Measurements from ENCODE around the gene AACS. TPM values are rescaled to one million over a fixed set of nuclear protein-coding genes. Genes with fewer than 3 reads are reported as not detected.
"Not testable (repeated sequence)": the region's sequence is repeated elsewhere in the genome, so short reads cannot be mapped to it uniquely, and the experiment has no call there.

Gene AACS
- total RNA-seq, 1 experiment from 2014 or later: 17.8 TPM

DNA sequence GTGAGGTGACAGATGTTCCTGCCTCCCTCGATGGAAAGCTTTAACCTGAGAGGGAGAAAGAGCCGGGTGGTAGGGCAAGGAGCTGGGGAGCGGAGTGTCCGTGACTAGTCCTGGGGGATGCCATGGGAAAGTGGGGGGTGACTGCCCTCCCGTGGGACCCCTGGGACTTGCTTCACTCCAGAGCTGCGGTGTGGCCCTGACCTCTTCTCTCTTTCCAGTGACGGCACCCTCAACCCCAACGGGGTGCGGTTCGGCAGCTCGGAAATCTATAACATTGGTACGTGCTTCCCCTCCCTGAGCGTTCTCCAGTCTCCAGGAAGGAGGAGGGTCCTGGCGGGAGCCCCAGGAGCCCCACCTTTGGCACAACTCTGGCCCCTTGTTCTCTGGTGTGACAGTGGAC is 69.3 kb downstream of the AACS start:
- no peak for DNase-seq
- H3K79me2 ChIP-seq (ENCODE audit: low read length): no peaks in the 10 kb centered on the region
- no peaks in the 10 kb centered on the region for H3K4me1 ChIP-seq (ENCODE audit: low read length)
- no peak overlapping the region for H3K4me3 ChIP-seq (ENCODE audit: low read length)
- H2AFZ ChIP-seq (ENCODE audit: low read length): no peak overlapping the region
- H3K4me2 ChIP-seq (ENCODE audit: low read depth, low read length, poor library complexity, severe bottlenecking): no peak overlapping the region
- H3K27me3 ChIP-seq (ENCODE audit: low read length): no peaks in the 10 kb centered on the region
- no peak overlapping the region for H3K27ac ChIP-seq (ENCODE audit: low read length)
- H3K9me2 ChIP-seq (replicated peaks; ENCODE audit: insufficient read depth, low read length): no peaks in the 10 kb centered on the region
- no peaks in the 10 kb centered on the region for H3K36me3 ChIP-seq (ENCODE audit: insufficient read depth, low read length)
- H4K20me1 ChIP-seq (ENCODE audit: insufficient read depth, low read depth, low read length): no peaks in the 10 kb centered on the region
- no peaks in the 10 kb centered on the region for H3K9me3 ChIP-seq (ENCODE audit: low read length)
- no peak overlapping the region for H3K9ac ChIP-seq (ENCODE audit: low read length)

DNA sequence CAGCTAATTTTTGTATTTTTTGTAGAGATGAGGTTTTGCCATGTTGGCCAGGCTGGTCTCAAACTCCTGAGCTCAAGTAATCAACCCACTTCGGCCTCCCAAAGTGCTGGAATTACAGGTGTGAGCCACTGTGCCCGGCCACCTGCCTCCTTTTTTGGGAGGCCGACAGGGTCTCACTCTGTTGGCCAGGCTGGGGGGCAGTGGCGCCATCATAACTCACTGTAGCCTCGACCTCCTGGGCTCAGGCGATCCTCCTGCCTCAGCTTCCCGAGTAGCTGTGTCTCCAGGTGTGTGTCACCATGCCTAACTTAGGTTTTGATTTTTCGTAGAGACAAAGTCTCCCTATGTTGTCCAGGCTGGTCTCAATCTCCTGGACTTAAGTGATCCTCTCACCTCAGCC is 70.7 kb downstream of the AACS start:
- Histone ChIP-seq H3K9me3 (ENCODE audit: low read length) (no peaks in the 10 kb centered on the region), H3K9ac (ENCODE audit: low read length) (no peak overlapping the region), H3K36me3 (ENCODE audit: insufficient read depth, low read length) (no peaks in the 10 kb centered on the region), H3K9me2 (replicated peaks; ENCODE audit: insufficient read depth, low read length) (no peaks in the 10 kb centered on the region), H4K20me1 (ENCODE audit: insufficient read depth, low read depth, low read length) (no peaks in the 10 kb centered on the region), H3K4me1 (ENCODE audit: low read length) (no peaks in the 10 kb centered on the region), H3K4me2 (ENCODE audit: low read depth, low read length, poor library complexity, severe bottlenecking) (no peak overlapping the region), H3K27me3 (ENCODE audit: low read length) (no peaks in the 10 kb centered on the region), H3K4me3 (ENCODE audit: low read length) (no peak overlapping the region), H3K27ac (ENCODE audit: low read length) (no peak overlapping the region), H2AFZ (ENCODE audit: low read length) (no peak overlapping the region), H3K79me2 (ENCODE audit: low read length) (no peaks in the 10 kb centered on the region)
- DNase-seq: no peak

DNA sequence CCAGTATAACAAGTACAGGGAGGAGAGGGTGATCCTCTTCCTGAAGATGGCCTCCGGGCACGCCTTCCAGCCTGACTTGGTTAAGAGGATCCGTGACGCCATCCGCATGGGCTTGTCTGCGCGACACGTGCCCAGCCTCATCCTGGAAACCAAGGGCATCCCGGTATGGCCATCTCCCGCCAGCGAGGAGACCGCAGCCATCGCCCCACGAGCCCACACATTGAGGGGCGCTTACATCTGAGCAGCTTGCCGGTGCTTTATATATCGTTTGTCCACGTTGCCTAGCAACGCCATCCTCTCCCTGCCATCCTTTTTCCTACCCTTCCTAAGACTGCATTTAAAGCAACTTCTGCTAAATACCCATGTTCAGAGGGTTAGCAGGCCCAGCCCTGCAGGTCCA is 71.5 kb downstream of the AACS start:
- H3K4me1 ChIP-seq (ENCODE audit: low read length): no peaks in the 10 kb centered on the region
- no peak for DNase-seq
- no peak overlapping the region for H3K9ac ChIP-seq (ENCODE audit: low read length)
- H3K4me3 ChIP-seq (ENCODE audit: low read length): no peak overlapping the region
- no peak overlapping the region for H3K4me2 ChIP-seq (ENCODE audit: low read depth, low read length, poor library complexity, severe bottlenecking)
- no peaks in the 10 kb centered on the region for H4K20me1 ChIP-seq (ENCODE audit: insufficient read depth, low read depth, low read length)
- H3K9me3 ChIP-seq (ENCODE audit: low read length): no peaks in the 10 kb centered on the region
- no peaks in the 10 kb centered on the region for H3K36me3 ChIP-seq (ENCODE audit: insufficient read depth, low read length)
- no peak overlapping the region for H2AFZ ChIP-seq (ENCODE audit: low read length)
- H3K79me2 ChIP-seq (ENCODE audit: low read length): no peaks in the 10 kb centered on the region
- no peaks in the 10 kb centered on the region for H3K9me2 ChIP-seq (replicated peaks; ENCODE audit: insufficient read depth, low read length)
- H3K27me3 ChIP-seq (ENCODE audit: low read length): no peaks in the 10 kb centered on the region
- H3K27ac ChIP-seq (ENCODE audit: low read length): no peak overlapping the region

DNA sequence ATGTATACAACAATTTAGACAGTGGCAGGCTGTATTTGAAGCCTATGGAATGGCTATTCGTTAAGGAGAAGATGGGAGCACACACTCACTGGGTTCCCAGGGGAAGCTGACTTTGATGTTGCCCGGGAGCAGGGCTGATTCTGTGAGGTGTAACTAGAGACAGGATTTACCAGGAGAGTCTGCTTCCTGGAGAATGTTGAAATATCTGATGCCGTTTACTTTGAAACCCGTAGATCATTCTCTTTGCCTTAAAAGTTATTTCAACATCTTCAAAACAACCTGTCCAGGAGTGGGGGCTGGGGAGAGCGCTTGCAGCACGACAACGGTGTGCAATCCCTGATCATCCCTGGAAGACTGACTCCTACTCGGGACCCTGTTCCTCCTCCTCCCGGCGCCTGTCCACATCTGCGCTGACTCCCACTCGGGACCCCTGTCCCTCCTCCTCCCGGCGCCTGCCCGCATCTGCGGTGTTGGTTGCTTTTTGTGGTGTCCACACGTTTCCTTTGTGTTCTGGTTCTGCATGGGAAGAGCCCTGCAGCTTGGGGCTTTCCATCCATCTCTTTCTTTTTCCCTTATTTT is 72.6 kb downstream of the AACS start:
- no peaks in the 10 kb centered on the region for H3K9me2 ChIP-seq (replicated peaks; ENCODE audit: insufficient read depth, low read length)
- no peak for DNase-seq
- no peaks in the 10 kb centered on the region for H3K4me1 ChIP-seq (ENCODE audit: low read length)
- no peaks in the 10 kb centered on the region for H3K27me3 ChIP-seq (ENCODE audit: low read length)
- no peak overlapping the region for H2AFZ ChIP-seq (ENCODE audit: low read length)
- H4K20me1 ChIP-seq (ENCODE audit: insufficient read depth, low read depth, low read length): no peaks in the 10 kb centered on the region
- H3K27ac ChIP-seq (ENCODE audit: low read length): no peak overlapping the region
- H3K36me3 ChIP-seq (ENCODE audit: insufficient read depth, low read length): no peaks in the 10 kb centered on the region
- no peak overlapping the region for H3K9ac ChIP-seq (ENCODE audit: low read length)
- no peak overlapping the region for H3K4me2 ChIP-seq (ENCODE audit: low read depth, low read length, poor library complexity, severe bottlenecking)
- H3K9me3 ChIP-seq (ENCODE audit: low read length): no peaks in the 10 kb centered on the region
- H3K4me3 ChIP-seq (ENCODE audit: low read length): no peak overlapping the region
- H3K79me2 ChIP-seq (ENCODE audit: low read length): no peaks in the 10 kb centered on the region

DNA sequence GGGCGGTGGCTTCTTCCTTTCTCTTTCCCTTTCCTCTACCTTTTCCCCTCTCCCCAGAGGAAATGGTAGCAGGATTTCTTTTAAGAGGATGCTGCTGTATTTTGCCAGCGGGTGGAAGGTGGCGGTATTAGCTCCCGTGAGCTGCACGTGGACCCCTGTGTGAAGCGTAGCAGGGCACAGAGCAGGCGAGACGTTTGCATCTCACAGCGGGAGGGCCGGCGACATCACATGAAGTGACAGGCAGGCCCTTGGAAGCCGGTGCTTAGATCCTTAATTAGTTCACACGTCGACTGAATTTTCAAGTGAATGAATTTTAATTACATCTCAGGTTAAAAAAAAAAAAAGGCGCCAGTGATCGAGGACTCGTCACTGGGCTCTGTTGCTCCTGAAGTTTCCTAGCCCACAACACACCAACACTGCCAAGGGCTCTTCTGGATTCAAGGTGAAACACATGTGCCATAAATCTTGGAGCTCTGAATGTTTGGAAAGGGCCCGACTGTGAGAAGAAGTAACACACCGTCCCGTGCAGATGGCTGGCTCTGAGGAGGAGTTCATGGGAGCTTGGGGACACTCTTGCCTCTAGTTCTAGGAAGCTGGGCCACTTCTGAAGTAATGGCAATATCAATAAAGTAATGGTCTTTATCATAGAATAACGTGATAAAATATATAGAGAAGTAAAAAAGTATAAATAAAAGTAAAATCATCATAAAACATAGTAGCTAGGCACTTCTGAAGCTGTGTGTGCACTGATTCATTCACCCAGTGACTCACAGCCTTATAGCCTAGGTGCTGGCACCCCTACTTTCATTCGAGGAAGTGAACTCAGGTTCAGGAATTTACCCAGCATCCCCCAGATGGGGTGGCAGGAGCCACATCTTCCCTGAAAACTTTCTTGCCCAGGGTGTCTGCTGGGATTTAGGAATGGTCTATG is 75.3 kb downstream of the AACS start:
- H3K27ac ChIP-seq (ENCODE audit: low read length): no peak overlapping the region
- H3K9me3 ChIP-seq (ENCODE audit: low read length): no peaks in the 10 kb centered on the region
- H3K27me3 ChIP-seq (ENCODE audit: low read length): no peaks in the 10 kb centered on the region
- H3K9ac ChIP-seq (ENCODE audit: low read length): no peak overlapping the region
- no peak overlapping the region for H3K4me2 ChIP-seq (ENCODE audit: low read depth, low read length, poor library complexity, severe bottlenecking)
- no peaks in the 10 kb centered on the region for H4K20me1 ChIP-seq (ENCODE audit: insufficient read depth, low read depth, low read length)
- no peak overlapping the region for H3K4me3 ChIP-seq (ENCODE audit: low read length)
- H3K4me1 ChIP-seq (ENCODE audit: low read length): no peaks in the 10 kb centered on the region
- no peak for DNase-seq
- no peaks in the 10 kb centered on the region for H3K9me2 ChIP-seq (replicated peaks; ENCODE audit: insufficient read depth, low read length)
- no peaks in the 10 kb centered on the region for H3K79me2 ChIP-seq (ENCODE audit: low read length)
- no peak overlapping the region for H2AFZ ChIP-seq (ENCODE audit: low read length)
- no peaks in the 10 kb centered on the region for H3K36me3 ChIP-seq (ENCODE audit: insufficient read depth, low read length)

DNA sequence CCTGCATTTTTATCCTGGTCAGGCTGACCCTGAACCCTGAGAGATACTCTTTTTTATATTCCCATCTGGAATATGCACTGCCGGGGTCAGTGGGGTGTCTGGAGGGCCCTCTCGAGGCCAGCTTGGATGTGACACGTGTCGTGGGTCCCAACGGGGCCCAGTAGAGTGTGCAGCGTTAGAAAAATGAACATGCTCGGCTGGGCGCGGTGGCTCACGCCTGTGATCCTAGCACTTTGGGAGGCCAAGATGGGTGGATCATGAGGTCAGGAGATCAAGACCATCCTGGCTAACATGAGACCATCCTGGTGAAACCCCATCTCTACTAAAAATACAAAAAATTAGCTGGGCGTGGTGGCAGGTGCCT is 76.0 kb downstream of the AACS start:
- not testable (repeated sequence) for H3K36me3 ChIP-seq (ENCODE audit: insufficient read depth, low read length); DNase-seq; H3K9me2 ChIP-seq (replicated peaks; ENCODE audit: insufficient read depth, low read length); H3K4me1 ChIP-seq (ENCODE audit: low read length); H3K9ac ChIP-seq (ENCODE audit: low read length); H3K27me3 ChIP-seq (ENCODE audit: low read length); H2AFZ ChIP-seq (ENCODE audit: low read length); H3K9me3 ChIP-seq (ENCODE audit: low read length); H3K27ac ChIP-seq (ENCODE audit: low read length); H4K20me1 ChIP-seq (ENCODE audit: insufficient read depth, low read depth, low read length); H3K4me2 ChIP-seq (ENCODE audit: low read depth, low read length, poor library complexity, severe bottlenecking); H3K4me3 ChIP-seq (ENCODE audit: low read length); H3K79me2 ChIP-seq (ENCODE audit: low read length)

DNA sequence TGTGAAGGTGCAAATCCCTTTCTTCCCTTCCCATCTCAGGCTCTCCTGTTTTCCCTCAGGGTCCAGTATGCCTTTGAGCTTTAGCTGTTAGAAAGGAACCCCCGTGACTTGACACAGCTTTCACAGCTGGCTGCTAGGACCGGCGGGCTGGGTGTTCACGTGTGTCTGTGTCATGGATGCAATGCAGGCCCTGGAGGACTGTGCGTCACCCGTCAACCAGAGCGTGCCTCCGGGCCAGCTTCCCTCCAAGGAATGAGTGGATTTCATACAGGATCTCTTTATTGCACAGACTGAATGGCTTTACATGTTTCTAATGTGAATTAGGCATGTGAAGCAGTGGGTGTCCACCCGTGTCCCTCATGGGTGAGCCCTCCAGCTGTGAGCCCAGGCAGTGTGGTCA is 77.4 kb downstream of the AACS start:
- no peak overlapping the region for H3K9ac ChIP-seq (ENCODE audit: low read length)
- no peaks in the 10 kb centered on the region for H3K36me3 ChIP-seq (ENCODE audit: insufficient read depth, low read length)
- no peaks in the 10 kb centered on the region for H4K20me1 ChIP-seq (ENCODE audit: insufficient read depth, low read depth, low read length)
- H3K9me2 ChIP-seq (replicated peaks; ENCODE audit: insufficient read depth, low read length): no peaks in the 10 kb centered on the region
- H3K27ac ChIP-seq (ENCODE audit: low read length): no peak overlapping the region
- no peaks in the 10 kb centered on the region for H3K9me3 ChIP-seq (ENCODE audit: low read length)
- DNase-seq: no peak
- no peaks in the 10 kb centered on the region for H3K27me3 ChIP-seq (ENCODE audit: low read length)
- H3K4me3 ChIP-seq (ENCODE audit: low read length): no peak overlapping the region
- H3K4me1 ChIP-seq (ENCODE audit: low read length): no peaks in the 10 kb centered on the region
- no peak overlapping the region for H3K4me2 ChIP-seq (ENCODE audit: low read depth, low read length, poor library complexity, severe bottlenecking)
- no peak overlapping the region for H2AFZ ChIP-seq (ENCODE audit: low read length)
- H3K79me2 ChIP-seq (ENCODE audit: low read length): no peaks in the 10 kb centered on the region

DNA sequence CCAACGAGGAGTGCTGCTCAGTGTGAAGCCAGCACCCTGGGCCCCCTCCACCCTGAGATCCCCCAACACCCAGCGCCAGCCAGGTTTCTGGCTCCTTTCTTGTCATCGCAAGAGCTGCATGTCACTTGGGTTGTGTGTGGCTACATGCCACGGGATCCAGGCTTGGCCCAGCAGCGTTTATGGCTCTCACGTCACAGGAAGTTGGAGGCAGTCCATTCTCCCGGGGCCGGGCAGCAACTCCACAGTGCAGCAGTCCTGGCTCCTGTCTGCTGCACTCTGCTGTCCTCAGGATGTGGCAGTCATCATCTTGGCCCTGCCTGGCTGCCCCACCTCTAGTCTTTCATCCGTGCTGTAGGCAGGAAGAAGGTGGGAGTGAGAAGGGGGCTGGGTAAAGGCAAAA is 78.3 kb downstream of the AACS start:
- Histone ChIP-seq H3K9me3 (ENCODE audit: low read length) (no peaks in the 10 kb centered on the region), H2AFZ (ENCODE audit: low read length) (no peak overlapping the region), H3K79me2 (ENCODE audit: low read length) (no peaks in the 10 kb centered on the region), H3K4me1 (ENCODE audit: low read length) (peaks cover 2% of the 10 kb centered on the region; the same call in 1 of the 2 replicates), H3K27me3 (ENCODE audit: low read length) (no peaks in the 10 kb centered on the region), H3K4me3 (ENCODE audit: low read length) (no peak overlapping the region), H3K9ac (ENCODE audit: low read length) (no peak overlapping the region), H3K27ac (ENCODE audit: low read length) (no peak overlapping the region), H3K4me2 (ENCODE audit: low read depth, low read length, poor library complexity, severe bottlenecking) (no peak overlapping the region), H4K20me1 (ENCODE audit: insufficient read depth, low read depth, low read length) (no peaks in the 10 kb centered on the region), H3K36me3 (ENCODE audit: insufficient read depth, low read length) (no peaks in the 10 kb centered on the region), H3K9me2 (replicated peaks; ENCODE audit: insufficient read depth, low read length) (no peaks in the 10 kb centered on the region)
- DNase-seq: no peak
